Type B pancreatic cell (in vitro differentiated cells): ENCODE measurements around the gene OOSP3. TPM values are rescaled to one million over a fixed set of nuclear protein-coding genes. Genes with fewer than 3 reads are reported as not detected.
"Not testable (repeated sequence)": the region's sequence is repeated elsewhere in the genome, so short reads cannot be mapped to it uniquely, and the experiment has no call there.

Source experiments
- DNase-seq: peaks from one replicate; pipeline ENCODE4 v3.0.0; 2021; ENCODE audit warnings: mixed read lengths; ENCODE audit not compliant: unreplicated experiment; ENCODE audit errors: extremely low spot score
- H3K27ac Mint-ChIP-seq: 2 replicates; pipeline ENCODE4 v1.8.0; 2021; ENCODE audit warnings: mild to moderate bottlenecking, mixed read lengths
- H3K27me3 Mint-ChIP-seq: 2 replicates; pipeline ENCODE4 v1.8.0; 2021; ENCODE audit warnings: mixed read lengths
- H3K36me3 Mint-ChIP-seq: 2 replicates; pipeline ENCODE4 v1.8.0; 2021; ENCODE audit warnings: mixed read lengths
- H3K4me1 Mint-ChIP-seq: one replicate; pipeline ENCODE4 v1.8.0; 2021; ENCODE audit warnings: mixed read lengths; ENCODE audit not compliant: unreplicated experiment
- H3K4me3 Mint-ChIP-seq: 2 replicates; pipeline ENCODE4 v1.8.0; 2021; ENCODE audit warnings: mild to moderate bottlenecking, mixed read lengths
- H3K9me3 Mint-ChIP-seq: 2 replicates; pipeline ENCODE4 v1.8.0; 2021; ENCODE audit warnings: mixed read lengths
- CTCF ChIP-seq: fragments of 200-600 bp; sonication (generic); conservative IDR thresholded peaks from 2 replicates; pipeline ENCODE4 v1.5.0; 2021; ENCODE audit warnings: antibody characterized with exemption, mild to moderate bottlenecking
- total RNA-seq: library from RNA; stranded (reverse); gene quantifications from 2 replicates; pipeline ENCODE4 v1.2.1, GENCODE V29; 2021; ENCODE audit warnings: low replicate concordance

OOSP3 gene
- total RNA-seq, 1 donor from 2014 or later = not detected

- Mint-ChIP-seq H3K27me3 (no peaks in the 10 kb centered on the region), H3K4me3 (no peak overlapping the region), H3K4me1 (no peaks in the 10 kb centered on the region), H3K27ac (no peak overlapping the region), H3K36me3 (no peaks in the 10 kb centered on the region), H3K9me3 (no peaks in the 10 kb centered on the region)
- no peak for DNase-seq
- no peak for TF ChIP-seq CTCF
Measured at GRCh38 chr11:59898046-59898445, 19.5 kb downstream of the OOSP3 start.

GRCh38 chr11:59898650-59899049 lies 20.1 kb downstream of the OOSP3 start:
- Mint-ChIP-seq H3K27me3 (no peaks in the 10 kb centered on the region), H3K4me3 (no peak overlapping the region), H3K4me1 (no peaks in the 10 kb centered on the region), H3K9me3 (no peaks in the 10 kb centered on the region), H3K27ac (no peak overlapping the region), H3K36me3 (no peaks in the 10 kb centered on the region)
- DNase-seq = no peak
- TF ChIP-seq CTCF = no peak

GRCh38 chr11:59899532-59899931 lies 20.9 kb downstream of the OOSP3 start:
- no peaks in the 10 kb centered on the region for H3K36me3 Mint-ChIP-seq
- no peak for DNase-seq
- H3K4me3 Mint-ChIP-seq = no peak overlapping the region
- no peaks in the 10 kb centered on the region for H3K9me3 Mint-ChIP-seq
- no peaks in the 10 kb centered on the region for H3K27me3 Mint-ChIP-seq
- no peak overlapping the region for H3K27ac Mint-ChIP-seq
- TF ChIP-seq CTCF = no peak
- H3K4me1 Mint-ChIP-seq = no peaks in the 10 kb centered on the region

GRCh38 chr11:59900366-59901126 lies 22.0 kb downstream of the OOSP3 start:
- no peak for DNase-seq
- Mint-ChIP-seq H3K36me3 (no peaks in the 10 kb centered on the region), H3K4me3 (no peak overlapping the region), H3K4me1 (no peaks in the 10 kb centered on the region), H3K27ac (no peak overlapping the region), H3K27me3 (no peaks in the 10 kb centered on the region), H3K9me3 (no peaks in the 10 kb centered on the region)
- TF ChIP-seq CTCF = no peak

GRCh38 chr11:59901306-59901705 lies 22.7 kb downstream of the OOSP3 start:
- Mint-ChIP-seq H3K4me3 (no peak overlapping the region), H3K36me3 (no peaks in the 10 kb centered on the region), H3K4me1 (no peaks in the 10 kb centered on the region), H3K9me3 (no peaks in the 10 kb centered on the region), H3K27me3 (no peaks in the 10 kb centered on the region), H3K27ac (no peak overlapping the region)
- TF ChIP-seq CTCF = no peak
- no peak for DNase-seq

GRCh38 chr11:59903569-59903968 lies 25.0 kb downstream of the OOSP3 start:
- H3K4me1 Mint-ChIP-seq, H3K9me3 Mint-ChIP-seq, H3K4me3 Mint-ChIP-seq, H3K36me3 Mint-ChIP-seq, DNase-seq, H3K27me3 Mint-ChIP-seq, H3K27ac Mint-ChIP-seq: not testable (repeated sequence)
